PC-9 (cell line): ENCODE measurements around the gene SERP2. TPM values are rescaled to one million over a fixed set of nuclear protein-coding genes. Genes with fewer than 3 reads are reported as not detected.

Source experiments
- BruUV-seq: library from RNA; stranded (reverse); fragments of 400-500 nt; replicated peaks from 2 replicates; lab custom pipeline; 2021; lab: Mats Ljungman, UMichigan
- CTCF ChIA-PET: fragments of 300-600 bp; sonication (Branson Sonifier 250); formaldehyde crosslinking; loops from one replicate; lab custom pipeline; 2022; ENCODE audit warnings: antibody characterized with exemption; lab: Charles Lee
- POLR2A ChIA-PET: fragments of 300-600 bp; sonication (Branson Sonifier 250); formaldehyde crosslinking; loops from one replicate; lab custom pipeline; 2022; ENCODE audit warnings: antibody characterized with exemption; ENCODE audit not compliant: unreplicated experiment; lab: Charles Lee
- DNase-seq, 2 experiments: peaks; one replicate each; pipeline versions ENCODE4 v3.0.0 to v3.0.0-alpha.2; 2015 to 2022; ENCODE audit warnings: mixed read lengths in 1 of 2
- H2AFZ ChIP-seq: fragments of 200-600 bp; sonication (generic); 2 replicates; pipeline ENCODE4 v1.8.1; 2017; ENCODE audit warnings: antibody characterized with exemption
- H3F3A ChIP-seq: fragments of 200-600 bp; sonication (generic); 2 replicates; pipeline ENCODE4 v1.8.1; 2017; ENCODE audit warnings: antibody characterized with exemption, mild to moderate bottlenecking, low read depth; ENCODE audit not compliant: insufficient read depth
- H3K27ac ChIP-seq: fragments of 200-600 bp; sonication (generic); 2 replicates; pipeline ENCODE4 v1.6.1; 2016; ENCODE audit warnings: mixed run types
- H3K27me3 ChIP-seq: fragments of 200-600 bp; sonication (generic); 2 replicates; pipeline ENCODE4 v1.6.1; 2016; ENCODE audit warnings: low read depth, mixed run types; ENCODE audit not compliant: insufficient read depth
- H3K36me3 ChIP-seq: fragments of 200-600 bp; sonication (generic); 2 replicates; pipeline ENCODE4 v1.6.1; 2016; ENCODE audit warnings: low read depth, mixed run types
- H3K4me1 ChIP-seq: fragments of 200-600 bp; sonication (generic); replicated peaks from 2 replicates; pipeline ENCODE4 v1.6.1; 2016; ENCODE audit warnings: mixed run types; ENCODE audit not compliant: insufficient read depth
- H3K4me2 ChIP-seq: fragments of 200-600 bp; sonication (generic); 2 replicates; pipeline ENCODE4 v1.6.1; 2017; ENCODE audit warnings: mixed run types
- H3K4me3 ChIP-seq: fragments of 200-600 bp; sonication (generic); 2 replicates; pipeline ENCODE4 v1.6.1; 2016; ENCODE audit warnings: mixed run types
- H3K79me2 ChIP-seq: fragments of 200-600 bp; sonication (generic); 2 replicates; pipeline ENCODE4 v1.6.1; 2017; ENCODE audit warnings: low read depth, mixed run types
- H3K9me2 ChIP-seq: fragments of 200-600 bp; sonication (generic); 2 replicates; pipeline ENCODE4 v1.8.1; 2017; ENCODE audit warnings: mild to moderate bottlenecking; ENCODE audit not compliant: insufficient read depth
- H3K9me3 ChIP-seq: fragments of 200-600 bp; sonication (generic); 2 replicates; pipeline ENCODE4 v1.8.1; 2016; ENCODE audit warnings: low read depth; ENCODE audit not compliant: insufficient read depth
- H4K20me1 ChIP-seq: fragments of 200-600 bp; sonication (generic); 2 replicates; pipeline ENCODE4 v1.8.1; 2017; ENCODE audit not compliant: insufficient read depth
- EZH2 ChIP-seq: fragments of 200-600 bp; sonication (generic); IDR thresholded peaks from 2 replicates; pipeline ENCODE4 v1.8.0; 2017; ENCODE audit warnings: antibody characterized with exemption, low read depth
- intact Hi-C: fragments of 100-400 bp; cut with micrococcal nuclease; formaldehyde crosslinking; loops from one replicate; pipeline ENCODE4 v1.10.0; 2022; ENCODE audit not compliant: unreplicated experiment
- total RNA-seq: library from RNA; stranded (reverse); gene quantifications from 2 replicates; pipeline ENCODE4 v1.2.3, GENCODE V29; 2021
- TF ChIP-seq, protein P1 (sequence below): fragments of 200-600 bp; sonication (generic); conservative IDR thresholded peaks from 2 replicates; pipeline ENCODE4 v1.6.1; 2017; ENCODE audit warnings: mixed run types, antibody characterized with exemption, mild to moderate bottlenecking, moderate library complexity

SERP2 gene
- total RNA-seq, 1 experiment from 2014 or later, result 0.70 TPM

DNA sequence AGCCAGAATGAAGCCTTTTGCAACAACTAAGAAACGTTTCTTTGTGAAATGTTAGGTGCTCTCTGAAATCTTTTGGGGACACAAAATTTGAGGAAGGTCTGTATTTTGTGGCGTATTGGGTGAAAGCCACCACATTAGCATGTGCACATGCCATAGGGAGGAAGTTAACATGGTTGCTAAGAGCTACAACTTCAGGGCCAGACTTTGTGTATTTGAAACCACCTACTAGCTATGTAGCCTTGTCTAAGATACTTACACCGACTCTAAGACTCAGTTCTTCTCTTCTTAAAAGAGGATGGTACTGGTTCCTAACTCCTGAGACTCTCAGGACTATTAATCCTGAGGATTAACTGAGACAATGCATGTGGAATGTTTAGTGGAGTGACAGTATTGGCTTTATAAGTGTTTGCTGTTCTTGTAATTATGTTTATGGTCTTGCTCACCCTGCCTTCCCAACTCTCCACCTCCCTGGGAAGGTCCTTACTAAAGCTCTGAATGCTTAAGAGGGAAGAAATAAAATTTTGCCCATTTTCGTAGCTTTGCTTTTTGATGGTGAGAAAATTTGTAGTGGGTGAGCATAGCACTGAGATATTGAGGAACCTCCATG, 15.5 kb downstream of the SERP2 start:
- Histone ChIP-seq H4K20me1 (no peaks in the 10 kb centered on the region), H2AFZ (no peak overlapping the region), H3K27ac (no peak overlapping the region), H3K27me3 (no peaks in the 10 kb centered on the region), H3F3A (no peaks in the 10 kb centered on the region), H3K79me2 (no peaks in the 10 kb centered on the region), H3K4me1 (no peaks in the 10 kb centered on the region), H3K36me3 (no peaks in the 10 kb centered on the region), H3K9me2 (no peaks in the 10 kb centered on the region), H3K9me3 (no peaks in the 10 kb centered on the region), H3K4me3 (no peak overlapping the region), H3K4me2 (no peak overlapping the region)
- BruUV-seq, result no TSS peak
- intact Hi-C loops, result no loop called here
- TF ChIP-seq, protein P1, sequence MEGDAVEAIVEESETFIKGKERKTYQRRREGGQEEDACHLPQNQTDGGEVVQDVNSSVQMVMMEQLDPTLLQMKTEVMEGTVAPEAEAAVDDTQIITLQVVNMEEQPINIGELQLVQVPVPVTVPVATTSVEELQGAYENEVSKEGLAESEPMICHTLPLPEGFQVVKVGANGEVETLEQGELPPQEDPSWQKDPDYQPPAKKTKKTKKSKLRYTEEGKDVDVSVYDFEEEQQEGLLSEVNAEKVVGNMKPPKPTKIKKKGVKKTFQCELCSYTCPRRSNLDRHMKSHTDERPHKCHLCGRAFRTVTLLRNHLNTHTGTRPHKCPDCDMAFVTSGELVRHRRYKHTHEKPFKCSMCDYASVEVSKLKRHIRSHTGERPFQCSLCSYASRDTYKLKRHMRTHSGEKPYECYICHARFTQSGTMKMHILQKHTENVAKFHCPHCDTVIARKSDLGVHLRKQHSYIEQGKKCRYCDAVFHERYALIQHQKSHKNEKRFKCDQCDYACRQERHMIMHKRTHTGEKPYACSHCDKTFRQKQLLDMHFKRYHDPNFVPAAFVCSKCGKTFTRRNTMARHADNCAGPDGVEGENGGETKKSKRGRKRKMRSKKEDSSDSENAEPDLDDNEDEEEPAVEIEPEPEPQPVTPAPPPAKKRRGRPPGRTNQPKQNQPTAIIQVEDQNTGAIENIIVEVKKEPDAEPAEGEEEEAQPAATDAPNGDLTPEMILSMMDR, result no peak
- no peak for TF ChIP-seq EZH2
- POLR2A ChIA-PET, result no interaction called here
- CTCF ChIA-PET, result no interaction called here
- no peak for DNase-seq

- ChIA-PET POLR2A (no interaction called here), CTCF (no interaction called here)
- no peak overlapping the region for H3K4me2 ChIP-seq
- no peak overlapping the region for H2AFZ ChIP-seq
- no peaks in the 10 kb centered on the region for H3K9me2 ChIP-seq
- no peaks in the 10 kb centered on the region for H3F3A ChIP-seq
- intact Hi-C loops, result no loop called here
- no peaks in the 10 kb centered on the region for H3K9me3 ChIP-seq
- BruUV-seq, result no TSS peak
- TF ChIP-seq EZH2, result no peak
- TF ChIP-seq, protein P1, result no peak
- DNase-seq, result no peak
- H4K20me1 ChIP-seq, result no peaks in the 10 kb centered on the region
- no peak overlapping the region for H3K4me3 ChIP-seq
- no peaks in the 10 kb centered on the region for H3K36me3 ChIP-seq
- H3K27ac ChIP-seq, result no peak overlapping the region
- H3K27me3 ChIP-seq, result no peaks in the 10 kb centered on the region
- H3K4me1 ChIP-seq, result no peaks in the 10 kb centered on the region
- no peaks in the 10 kb centered on the region for H3K79me2 ChIP-seq
Measured at GRCh38 chr13:44389876-44390275, 16.3 kb downstream of the SERP2 start.

- no peaks in the 10 kb centered on the region for H3K9me3 ChIP-seq
- DNase-seq, result no peak
- no peak overlapping the region for H2AFZ ChIP-seq
- H3K27ac ChIP-seq, result no peak overlapping the region
- no peak overlapping the region for H3K4me3 ChIP-seq
- H3K9me2 ChIP-seq, result no peaks in the 10 kb centered on the region
- BruUV-seq, result no TSS peak
- H3K27me3 ChIP-seq, result no peaks in the 10 kb centered on the region
- H4K20me1 ChIP-seq, result no peaks in the 10 kb centered on the region
- no peaks in the 10 kb centered on the region for H3K79me2 ChIP-seq
- no peak overlapping the region for H3K4me2 ChIP-seq
- no peaks in the 10 kb centered on the region for H3K4me1 ChIP-seq
- H3K36me3 ChIP-seq, result no peaks in the 10 kb centered on the region
- ChIA-PET POLR2A (no interaction called here), CTCF (no interaction called here)
- H3F3A ChIP-seq, result no peaks in the 10 kb centered on the region
- intact Hi-C loops, result no loop called here
- TF ChIP-seq EZH2, result no peak
- TF ChIP-seq, protein P1, result no peak
Measured at GRCh38 chr13:44393391-44393790, 19.8 kb downstream of the SERP2 start.
